Activated CD8-positive, alpha-beta T cell treated with anti-CD3 and anti-CD28 coated beads, Interleukin-2, amount 10 ng/mL, durations not matched to agents 7 days and 5 days (primary cell): ENCODE measurements around the gene KIAA0408. TPM values are rescaled to one million over a fixed set of nuclear protein-coding genes. Genes with fewer than 3 reads are reported as not detected.

ENCODE experiments used
- total RNA-seq, 2 experiments: library from RNA; stranded (reverse); gene quantifications; one replicate each; pipeline ENCODE4 v1.2.3, GENCODE V29; 2021

The KIAA0408 gene
- total RNA-seq, 2 experiments from 2014 or later = 2.6 to 3.1 TPM

Other genes starting within 250 kb of the KIAA0408 start
- 10 to 100 TPM; 14.7 to 18.0 TPM for gene RNF146, start 192.5 kb downstream of the KIAA0408 start, total RNA-seq
- 10 to 100 TPM; 44.0 to 47.1 TPM for gene ECHDC1, start 115.8 kb downstream of the KIAA0408 start, total RNA-seq
- not detected for gene C6orf58, start 117.8 kb upstream of the KIAA0408 start, total RNA-seq